ENCODE data around the gene PLEKHA1. TPM values are rescaled to one million over a fixed set of nuclear protein-coding genes. Genes with fewer than 3 reads are reported as not detected.

PLEKHA1 gene
- total RNA-seq, 8 experiments from 2014 or later: 17.2 to 32.9 (median 28.9) TPM

DNA sequence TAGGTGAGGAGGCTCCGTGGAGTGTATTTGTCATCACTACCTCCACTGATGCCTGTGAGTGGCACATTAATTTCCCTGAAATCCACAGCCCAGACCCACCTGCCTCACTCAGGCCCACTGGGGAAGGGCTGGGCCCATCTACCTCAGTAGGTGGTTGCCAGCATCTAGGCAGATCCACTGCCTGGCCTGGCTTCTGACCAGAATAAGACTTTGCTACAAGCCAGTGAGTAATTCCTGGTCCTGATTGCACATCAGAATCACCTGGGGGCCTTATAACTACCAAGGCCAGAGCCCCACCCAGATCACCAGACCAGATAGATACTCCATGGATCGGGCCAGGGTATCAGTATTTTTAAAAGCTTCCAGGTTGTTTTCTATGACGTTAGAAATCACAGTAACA lies 37.5 kb upstream of the PLEKHA1 start:
- Histone ChIP-seq H3K4me1 (replicated peaks in 1 of 2) (no peaks in the 10 kb centered on the region), H3K4me3 (no peak overlapping the region), H3K27ac (no peak overlapping the region)
- ATAC-seq (replicated peaks in 6 of 8): no peak
- 50 to 100% (median 94%) methylated on average over 1 to 2 of the region's 3 CpGs; no CpG with 5 or more reads in 2 of the 10 experiments for WGBS, 10 experiments
- in situ Hi-C loops (cut with MboI; ENCODE audit: low pct_unique_long_range_greater_than_20kb in 2 of 9, low sequenced_read_pairs in 9 of 9, unreplicated experiment in 9 of 9): loop anchor here in 1 of 9 experiments (25.0 kb wide), 1 partner anchor 100 kb away; no protein-coding TSS in a partner anchor

DNA sequence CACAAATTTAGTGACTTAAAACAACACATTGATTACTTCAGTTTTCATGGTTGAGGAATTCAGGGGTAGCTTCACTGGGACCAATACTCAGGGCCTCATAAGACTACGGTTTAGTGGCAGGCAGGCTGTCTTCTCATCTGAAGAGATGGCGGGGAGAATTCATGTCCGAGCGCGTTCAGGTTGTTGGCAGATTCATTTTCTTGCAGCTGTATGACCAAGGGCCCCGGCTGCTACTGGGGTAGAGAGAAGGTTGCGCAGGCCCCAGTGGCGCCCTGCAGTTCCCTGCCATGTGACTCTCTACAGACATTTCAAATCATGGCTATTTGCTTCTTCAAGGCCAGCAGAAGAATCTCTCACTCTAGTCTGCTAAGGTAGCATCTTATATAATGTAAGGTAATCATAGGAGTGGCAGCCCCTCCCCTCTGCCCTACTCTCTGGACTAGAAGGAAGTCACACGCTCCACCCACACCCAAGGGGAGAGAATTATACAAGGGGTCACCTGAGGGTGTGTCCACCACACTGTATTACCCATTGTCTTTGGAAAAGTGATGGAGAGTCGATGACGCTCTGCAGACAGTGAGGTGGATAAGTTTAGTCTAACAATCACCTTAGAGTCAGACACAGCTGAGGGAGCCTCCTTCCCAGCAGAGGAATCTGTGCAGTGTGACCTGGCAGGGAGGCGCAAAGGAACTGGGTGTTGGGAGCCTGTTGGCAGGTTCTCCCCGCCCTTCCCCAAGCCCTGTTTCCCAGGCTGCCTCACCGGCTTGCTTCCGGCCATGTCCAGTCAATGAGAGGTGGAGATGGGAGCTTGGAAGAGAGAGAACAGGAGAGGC lies 35.7 kb upstream of the PLEKHA1 start:
- Histone ChIP-seq H3K4me1 (replicated peaks in 1 of 2) (no peaks in the 10 kb centered on the region), H3K27ac (no peak overlapping the region), H3K4me3 (no peak overlapping the region)
- WGBS, 10 experiments: 60 to 100% (median 90%) methylated on average over 1 to 9 of the region's 15 CpGs; no CpG with 5 or more reads in 1 of the 10 experiments
- in situ Hi-C loops (cut with MboI; ENCODE audit: low pct_unique_long_range_greater_than_20kb in 2 of 9, low sequenced_read_pairs in 9 of 9, unreplicated experiment in 9 of 9): loop anchor here in 1 of 9 experiments (25.0 kb wide), 1 partner anchor 98 kb away; no protein-coding TSS in a partner anchor
- peak in 1 of 8 experiments; percentile 12 for ATAC-seq (replicated peaks in 6 of 8)

DNA sequence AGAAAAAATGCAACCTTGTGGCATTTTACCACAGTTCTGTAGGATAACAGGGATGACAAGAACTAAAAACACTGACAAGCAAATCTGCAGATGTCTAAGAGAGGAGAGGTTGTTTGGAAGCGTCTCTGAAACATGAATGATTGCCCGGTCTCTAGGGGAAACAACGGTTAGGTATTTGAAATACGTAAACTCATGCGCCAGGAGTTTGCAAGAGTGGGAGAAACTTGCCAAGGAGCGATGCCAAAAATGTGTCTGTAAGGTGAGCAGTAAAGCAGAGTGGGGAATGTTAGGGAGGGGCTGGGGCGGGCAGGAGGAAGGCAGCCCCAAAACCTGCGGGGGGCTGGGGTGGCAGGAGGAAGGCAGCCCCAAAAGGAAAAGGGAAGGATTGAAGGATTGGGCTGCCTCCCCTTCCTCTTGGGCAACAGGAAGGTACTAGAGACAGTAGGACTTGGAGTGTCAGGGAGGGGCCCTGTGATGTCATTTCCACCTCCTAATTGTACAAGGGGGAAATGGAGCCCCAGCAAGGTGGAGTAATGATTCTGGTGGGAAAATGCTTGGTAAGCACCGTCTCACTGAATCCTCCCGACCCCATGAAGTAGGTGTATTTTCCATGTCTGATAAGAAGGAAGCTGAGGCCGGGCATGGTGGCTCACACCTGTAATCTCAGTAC lies 33.2 kb upstream of the PLEKHA1 start:
- Histone ChIP-seq H3K4me1 (replicated peaks in 1 of 2) (no peaks in the 10 kb centered on the region), H3K27ac (no peak overlapping the region), H3K4me3 (no peak overlapping the region)
- 20 to 92% (median 77%) methylated on average over 1 to 4 of the region's 11 CpGs; no CpG with 5 or more reads in 3 of the 10 experiments for WGBS, 10 experiments
- ATAC-seq (replicated peaks in 6 of 8): peak in 1 of 8 experiments; percentile 68
- in situ Hi-C loops (cut with MboI; ENCODE audit: low pct_unique_long_range_greater_than_20kb in 2 of 9, low sequenced_read_pairs in 9 of 9, unreplicated experiment in 9 of 9): loop anchor here in 1 of 9 experiments (25.0 kb wide), 1 partner anchor 96 kb away; no protein-coding TSS in a partner anchor

DNA sequence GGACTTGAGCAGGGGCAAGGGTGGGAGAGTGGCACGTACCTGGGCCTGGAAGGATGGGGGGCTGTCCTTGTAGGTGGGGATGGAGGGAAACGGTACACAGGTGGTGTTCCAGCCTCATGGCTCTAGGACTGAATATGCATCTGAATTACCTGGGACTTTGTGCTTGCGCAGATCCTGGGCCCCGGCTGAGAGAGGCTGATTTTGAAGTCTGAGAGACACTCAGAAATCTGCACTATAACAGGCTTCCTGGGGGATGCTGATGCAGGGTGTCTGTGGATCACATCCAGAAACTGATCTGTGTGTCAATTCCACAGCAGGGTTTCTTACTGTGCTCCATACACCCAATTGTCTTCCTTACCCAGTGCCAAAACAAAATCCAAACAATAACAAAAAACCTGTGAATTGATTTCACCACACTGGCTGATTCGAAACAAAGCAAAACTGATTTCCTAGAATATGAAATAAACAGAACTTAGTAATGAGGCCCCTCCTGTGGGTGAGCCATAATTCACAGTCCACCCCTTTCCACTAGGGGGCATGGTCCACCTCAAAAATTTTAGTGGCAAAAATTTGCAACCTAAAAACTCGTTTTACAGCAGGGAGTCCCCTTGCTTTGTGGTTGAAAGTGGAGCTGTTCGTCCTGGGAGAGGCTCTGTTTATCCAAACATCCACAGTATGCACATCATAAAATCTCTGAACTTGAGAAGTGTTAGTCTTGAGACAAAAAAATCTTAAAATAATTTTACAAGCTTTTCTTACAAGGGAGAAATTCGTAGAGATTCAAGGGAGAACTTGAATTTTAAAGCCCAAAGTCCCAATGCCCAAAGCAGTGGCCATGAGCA lies 32.0 kb upstream of the PLEKHA1 start:
- peak in 5 of 8 experiments; percentile 29 to 88 (median 81) for ATAC-seq (replicated peaks in 6 of 8)
- H3K4me3 ChIP-seq: no peak overlapping the region
- 0 to 100% (median 18%) methylated on average over 1 to 5 of the region's 8 CpGs; no CpG with 5 or more reads in 2 of the 10 experiments for WGBS, 10 experiments
- no peak overlapping the region for H3K27ac ChIP-seq
- in situ Hi-C loops (cut with MboI; ENCODE audit: low pct_unique_long_range_greater_than_20kb in 2 of 9, low sequenced_read_pairs in 9 of 9, unreplicated experiment in 9 of 9): loop anchor here in 1 of 9 experiments (25.0 kb wide), 1 partner anchor 95 kb away; no protein-coding TSS in a partner anchor
- no peaks in the 10 kb centered on the region for H3K4me1 ChIP-seq (replicated peaks in 1 of 2)

DNA sequence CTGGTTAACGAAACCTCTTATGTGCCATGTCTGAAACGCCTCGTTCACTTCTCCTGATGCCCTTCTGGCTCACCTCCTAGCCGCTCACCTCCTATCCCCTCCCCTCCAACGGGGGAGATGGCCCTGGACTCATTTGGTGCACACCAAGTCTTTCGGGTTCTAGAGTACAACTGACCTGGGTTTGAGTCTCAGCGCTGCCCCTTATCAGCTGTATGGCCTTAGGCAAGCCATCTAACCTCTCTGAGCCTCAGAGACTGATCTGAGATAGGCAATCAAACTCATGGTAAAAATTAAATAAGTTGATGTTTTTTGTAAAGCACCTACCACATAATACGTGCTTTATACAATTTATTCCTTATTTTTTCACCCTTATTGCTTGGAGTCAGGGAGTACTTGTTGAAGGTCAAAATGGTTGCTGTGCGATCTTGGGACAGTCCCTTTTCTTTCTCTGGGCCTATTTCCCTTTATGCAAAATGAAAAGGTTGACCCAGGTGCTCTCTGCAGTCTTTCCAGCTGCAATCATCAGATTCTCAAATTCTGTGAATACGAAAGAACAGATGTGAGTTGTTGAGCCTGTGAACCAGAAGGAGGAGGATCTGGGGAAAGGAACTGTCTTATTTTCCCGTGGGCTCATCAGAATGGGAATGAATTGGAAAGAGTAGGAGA lies 31.2 kb upstream of the PLEKHA1 start:
- H3K27ac ChIP-seq: no peak overlapping the region
- H3K4me1 ChIP-seq (replicated peaks in 1 of 2): peaks cover under 1 to 3% of the 10 kb centered on the region in 2 donors
- ATAC-seq (replicated peaks in 6 of 8): no peak
- no peak overlapping the region for H3K4me3 ChIP-seq
- 68 to 100% (median 91%) methylated on average over 1 to 10 of the region's 11 CpGs; no CpG with 5 or more reads in 1 of the 10 experiments for WGBS, 10 experiments
- in situ Hi-C loops (cut with MboI; ENCODE audit: low pct_unique_long_range_greater_than_20kb in 2 of 9, low sequenced_read_pairs in 9 of 9, unreplicated experiment in 9 of 9): loop anchor here in 1 of 9 experiments (25.0 kb wide), 1 partner anchor 94 kb away; no protein-coding TSS in a partner anchor

DNA sequence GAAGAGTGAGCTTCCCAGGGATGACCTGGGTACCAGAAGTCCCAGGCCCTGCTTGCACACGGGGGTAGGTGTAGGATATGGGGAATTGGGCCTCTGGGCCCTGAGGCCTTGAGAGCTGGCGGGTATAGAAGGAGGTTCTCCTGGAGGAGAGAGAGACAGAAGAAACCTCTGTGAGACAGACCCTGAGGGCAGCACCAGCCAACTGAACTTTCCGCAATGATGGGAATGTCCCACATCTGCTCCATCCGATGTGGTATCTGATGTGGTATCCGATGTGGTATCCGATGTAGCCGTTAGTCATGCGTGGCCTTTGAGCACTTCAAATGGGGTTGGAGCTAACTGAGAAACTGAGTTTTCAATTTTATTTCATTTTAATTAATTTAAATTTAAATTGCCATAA lies 30.6 kb upstream of the PLEKHA1 start:
- Histone ChIP-seq H3K4me3 (no peak overlapping the region), H3K27ac (no peak overlapping the region), H3K4me1 (replicated peaks in 1 of 2) (peaks cover 7 to 10% of the 10 kb centered on the region in 2 donors)
- in situ Hi-C loops (cut with MboI; ENCODE audit: low pct_unique_long_range_greater_than_20kb in 2 of 9, low sequenced_read_pairs in 9 of 9, unreplicated experiment in 9 of 9): loop anchor here in 1 of 9 experiments (25.0 kb wide), 1 partner anchor 93 kb away; no protein-coding TSS in a partner anchor
- 80 to 100% (median 96%) methylated on average over 1 to 8 of the region's 8 CpGs; no CpG with 5 or more reads in 3 of the 10 experiments for WGBS, 10 experiments
- no peak for ATAC-seq (replicated peaks in 6 of 8)

DNA sequence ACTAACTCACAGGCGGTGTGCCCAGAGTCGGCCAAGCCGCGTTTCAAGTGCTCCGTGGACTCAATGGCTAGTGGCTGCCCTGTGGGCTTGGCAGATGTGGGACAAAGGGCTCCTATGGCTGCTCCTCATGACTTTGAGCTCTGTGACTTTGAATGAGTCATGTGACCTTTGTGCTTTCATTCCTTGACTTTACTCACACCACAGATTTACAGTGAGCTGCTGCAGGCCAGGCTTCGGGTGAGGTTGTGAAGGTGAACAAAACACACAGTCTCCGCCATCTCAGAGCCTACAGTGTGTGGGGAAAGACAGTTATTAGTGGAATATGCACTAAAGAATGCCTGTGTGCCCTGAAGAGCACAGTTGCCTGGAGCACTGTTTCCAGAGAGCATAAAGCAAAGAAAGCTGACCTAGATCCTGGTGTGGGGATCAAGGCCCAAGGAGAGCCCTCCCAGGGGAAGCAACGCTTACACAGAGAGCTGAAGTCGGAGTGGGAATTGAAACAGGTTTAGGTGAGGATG lies 29.7 kb upstream of the PLEKHA1 start:
- H3K4me3 ChIP-seq: no peak overlapping the region
- in situ Hi-C loops (cut with MboI; ENCODE audit: low pct_unique_long_range_greater_than_20kb in 2 of 9, low sequenced_read_pairs in 9 of 9, unreplicated experiment in 9 of 9): loop anchor here in 1 of 9 experiments (25.0 kb wide), 1 partner anchor 93 kb away; no protein-coding TSS in a partner anchor
- H3K27ac ChIP-seq: no peak overlapping the region
- peaks cover 11% of the 10 kb centered on the region in 2 donors for H3K4me1 ChIP-seq (replicated peaks in 1 of 2)
- 60 to 100% (median 92%) methylated on average over 1 to 8 of the region's 9 CpGs; no CpG with 5 or more reads in 2 of the 10 experiments for WGBS, 10 experiments
- ATAC-seq (replicated peaks in 6 of 8): peak in 5 of 8 experiments; percentile 16 to 58 (median 53)

DNA sequence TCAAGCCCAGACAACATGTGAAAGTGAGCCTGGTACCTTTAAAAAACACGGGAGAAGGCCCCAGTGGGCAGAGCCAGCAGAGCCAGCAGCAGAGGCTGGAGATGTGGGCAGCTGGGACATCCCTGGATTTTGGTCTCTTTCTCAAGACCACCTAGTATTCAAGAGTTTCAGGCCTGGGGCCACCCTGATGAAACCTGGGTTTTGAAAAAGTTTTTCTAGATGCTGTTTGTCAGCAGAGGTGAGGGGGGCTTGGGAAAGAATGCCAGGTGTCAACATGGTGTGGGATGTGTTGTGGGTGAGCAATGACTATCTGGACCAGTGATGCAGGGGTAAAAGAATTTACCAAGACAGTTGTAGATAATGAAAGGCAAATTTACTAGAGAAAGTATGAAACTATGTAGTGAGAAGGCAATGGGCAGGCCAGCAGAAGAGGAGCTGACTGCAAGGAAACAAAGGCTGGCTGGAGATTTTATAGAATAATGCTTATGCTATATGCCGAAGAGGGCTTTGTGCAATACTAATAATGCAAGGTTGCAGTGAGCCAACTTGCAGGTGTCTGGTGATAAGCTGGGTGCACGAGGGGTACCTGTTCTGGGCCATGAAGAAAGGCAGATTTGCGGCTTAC lies 28.1 kb upstream of the PLEKHA1 start:
- no peak overlapping the region for H3K27ac ChIP-seq
- H3K4me3 ChIP-seq: no peak overlapping the region
- in situ Hi-C loops (cut with MboI; ENCODE audit: low pct_unique_long_range_greater_than_20kb in 2 of 9, low sequenced_read_pairs in 9 of 9, unreplicated experiment in 9 of 9): loop anchor here in 1 of 9 experiments (25.0 kb wide), 1 partner anchor 91 kb away; no protein-coding TSS in a partner anchor
- ATAC-seq (replicated peaks in 6 of 8): no peak
- H3K4me1 ChIP-seq (replicated peaks in 1 of 2): peaks cover 11% of the 10 kb centered on the region in 2 donors
- 33 to 100% (median 76%) methylated on average over 1 to 4 of the region's 4 CpGs; no CpG with 5 or more reads in 2 of the 10 experiments for WGBS, 10 experiments

DNA sequence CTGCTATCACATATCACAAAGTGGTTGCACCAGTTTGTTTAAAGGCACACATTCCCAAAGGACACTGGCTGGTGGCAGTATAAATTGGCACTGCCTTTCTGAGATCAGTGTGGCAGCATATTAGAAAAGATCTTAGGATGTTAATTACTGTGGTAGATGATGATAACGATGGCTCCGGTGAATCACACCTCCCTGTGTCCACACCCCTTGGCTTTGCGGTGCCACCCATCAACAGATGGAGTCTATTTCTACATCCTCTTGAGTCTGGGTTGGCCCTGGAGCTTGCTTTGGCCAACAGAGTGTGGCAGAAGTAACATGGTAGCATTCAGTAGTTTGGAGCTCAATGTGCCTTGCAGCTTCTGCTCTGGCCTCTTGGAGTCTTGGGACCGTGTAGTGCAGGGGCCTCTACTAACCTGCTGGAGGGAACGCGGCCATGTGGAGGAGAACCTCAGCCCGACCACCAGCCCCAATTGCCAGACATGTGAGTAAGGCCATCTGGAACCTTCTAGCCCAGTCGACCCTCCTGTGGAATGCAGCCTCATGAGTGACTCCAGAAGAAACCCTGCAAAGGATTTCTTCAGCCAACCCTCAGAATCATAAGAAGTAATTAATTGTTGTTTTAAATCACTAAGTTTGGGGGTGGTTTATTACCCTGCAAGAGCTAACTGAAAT lies 27.2 kb upstream of the PLEKHA1 start:
- Histone ChIP-seq H3K27ac (no peak overlapping the region), H3K4me3 (no peak overlapping the region), H3K4me1 (replicated peaks in 1 of 2) (peaks cover 11% of the 10 kb centered on the region in 2 donors)
- in situ Hi-C loops (cut with MboI; ENCODE audit: low pct_unique_long_range_greater_than_20kb in 2 of 9, low sequenced_read_pairs in 9 of 9, unreplicated experiment in 9 of 9): loop anchor here in 1 of 9 experiments (25.0 kb wide), 1 partner anchor 90 kb away; no protein-coding TSS in a partner anchor
- 10 to 93% (median 65%) methylated on average over 1 to 7 of the region's 8 CpGs; no CpG with 5 or more reads in 4 of the 10 experiments for WGBS, 10 experiments
- peak in 3 of 8 experiments; percentile 42 to 77 (median 55) for ATAC-seq (replicated peaks in 6 of 8)

DNA sequence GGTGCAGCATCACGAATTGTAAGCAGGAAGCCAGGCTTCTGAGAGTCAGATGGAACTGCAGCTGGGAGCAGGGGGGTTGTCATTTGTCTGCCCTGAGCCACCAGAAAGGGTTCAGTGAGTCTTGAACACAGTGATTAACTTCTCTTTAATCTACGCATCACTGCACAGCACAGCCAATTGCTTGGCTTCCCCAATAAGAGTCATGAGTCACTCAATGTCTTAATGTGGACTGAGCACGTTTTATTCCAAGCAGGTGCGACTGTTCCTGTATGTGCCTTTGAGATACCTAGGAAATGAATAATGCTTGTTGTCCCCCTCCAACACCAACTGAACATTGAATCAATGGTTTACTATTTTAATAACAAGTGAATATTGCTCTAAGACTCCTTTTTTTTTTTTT lies 26.0 kb upstream of the PLEKHA1 start:
- Histone ChIP-seq H3K4me3 (no peak overlapping the region), H3K27ac (no peak overlapping the region), H3K4me1 (replicated peaks in 1 of 2) (peaks cover 11% of the 10 kb centered on the region in 2 donors)
- 22 to 83% (median 60%) methylated on average over 1 to 4 of the region's 4 CpGs; no CpG with 5 or more reads in 3 of the 10 experiments for WGBS, 10 experiments
- peak in 5 of 8 experiments; percentile 92 to 96 (median 93) for ATAC-seq (replicated peaks in 6 of 8)
- in situ Hi-C loops (cut with MboI; ENCODE audit: low pct_unique_long_range_greater_than_20kb in 2 of 9, low sequenced_read_pairs in 9 of 9, unreplicated experiment in 9 of 9): loop anchor here in 1 of 9 experiments (25.0 kb wide), 1 partner anchor 89 kb away; no protein-coding TSS in a partner anchor

All from motor neuron (in vitro differentiated cells).